ENCODE results near the gene EVA1C. TPM values are rescaled to one million over a fixed set of nuclear protein-coding genes. Genes with fewer than 3 reads are reported as not detected.
"Not testable (repeated sequence)": the region's sequence is repeated elsewhere in the genome, so short reads cannot be mapped to it uniquely, and the experiment has no call there.

Gene EVA1C
- polyA plus RNA-seq, 1 experiment = 9.6 TPM

DNA sequence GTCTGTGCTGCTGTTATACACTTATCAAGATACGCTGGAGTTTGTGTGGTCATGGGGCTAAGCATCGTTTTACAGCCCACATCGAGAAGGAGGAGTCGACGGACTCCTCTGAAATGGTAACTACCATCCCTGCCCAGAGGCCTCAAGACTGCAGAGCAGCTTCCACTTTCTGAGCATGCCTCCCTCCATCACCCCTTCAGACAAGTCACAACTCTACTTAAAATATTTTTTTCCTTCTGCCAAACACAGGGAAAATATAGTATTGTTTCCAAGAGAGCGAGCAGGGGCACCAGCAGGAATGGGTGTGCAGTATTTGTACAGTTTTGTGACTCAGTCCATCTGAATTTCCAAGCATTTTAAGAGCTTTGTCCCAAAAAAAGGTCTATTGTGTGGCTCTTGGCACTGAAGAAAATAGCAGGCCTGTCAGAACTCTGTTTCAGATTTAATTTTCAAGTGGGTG lies 14.1 kb downstream of the EVA1C start:
- Histone ChIP-seq H3K4me3 (ENCODE audit: low read depth, low read length) (no peak overlapping the region), H3K27me3 (ENCODE audit: control insufficient read depth, insufficient read depth, low read length) (no peaks in the 10 kb centered on the region), H3K36me3 (ENCODE audit: control insufficient read depth, insufficient read depth, low read length) (no peaks in the 10 kb centered on the region)
- DNase-seq (ENCODE audit: low read depth) = no peak
- ChIA-PET CTCF (interaction anchor here (1.0 to 1.2 kb wide), 2 partner anchors 12 to 143 kb away, joined by 3 read pairs; no protein-coding TSS in a partner anchor), POLR2A (no interaction called here)
- no peak for TF ChIP-seq CTCF (IDR thresholded peaks at IDR 0.05; ENCODE audit: insufficient read depth, low read depth, low read length)

GRCh38 chr21:32427958-32428623 lies 15.6 kb downstream of the EVA1C start:
- DNase-seq (ENCODE audit: low read depth) = no peak
- Histone ChIP-seq H3K27me3 (ENCODE audit: control insufficient read depth, insufficient read depth, low read length) (no peaks in the 10 kb centered on the region), H3K4me3 (ENCODE audit: low read depth, low read length) (no peak overlapping the region), H3K36me3 (ENCODE audit: control insufficient read depth, insufficient read depth, low read length) (no peaks in the 10 kb centered on the region)
- no peak for TF ChIP-seq CTCF (IDR thresholded peaks at IDR 0.05; ENCODE audit: insufficient read depth, low read depth, low read length)
- ChIA-PET POLR2A (no interaction called here), CTCF (interaction anchor here (1.2 to 2.3 kb wide), 3 partner anchors 13 to 141 kb away, joined by 3 to 8 read pairs (median 5); no protein-coding TSS in a partner anchor)

- H3K4me3 ChIP-seq (ENCODE audit: low read depth, low read length); POLR2A ChIA-PET; H3K27me3 ChIP-seq (ENCODE audit: control insufficient read depth, insufficient read depth, low read length); DNase-seq (ENCODE audit: low read depth); H3K36me3 ChIP-seq (ENCODE audit: control insufficient read depth, insufficient read depth, low read length): not testable (repeated sequence)
- CTCF ChIA-PET = interaction anchor here (1.7 kb wide), 1 partner anchor 10 kb away, joined by 3 read pairs; no protein-coding TSS in a partner anchor
Observed at GRCh38 chr21:32432982-32433660, 20.6 kb downstream of the EVA1C start.

GRCh38 chr21:32437729-32438128 lies 25.2 kb downstream of the EVA1C start:
- H3K27me3 ChIP-seq (ENCODE audit: control insufficient read depth, insufficient read depth, low read length) = no peaks in the 10 kb centered on the region
- H3K36me3 ChIP-seq (ENCODE audit: control insufficient read depth, insufficient read depth, low read length) = no peaks in the 10 kb centered on the region
- ChIA-PET POLR2A (no interaction called here), CTCF (no interaction called here)
- TF ChIP-seq CTCF (IDR thresholded peaks at IDR 0.05; ENCODE audit: insufficient read depth, low read depth, low read length) = no peak
- DNase-seq (ENCODE audit: low read depth) = no peak
- no peak overlapping the region for H3K4me3 ChIP-seq (ENCODE audit: low read depth, low read length)

GRCh38 chr21:32442566-32443318 lies 30.2 kb downstream of the EVA1C start:
- TF ChIP-seq CTCF (IDR thresholded peaks at IDR 0.05; ENCODE audit: insufficient read depth, low read depth, low read length) = no peak
- DNase-seq (ENCODE audit: low read depth) = no peak
- Histone ChIP-seq H3K4me3 (ENCODE audit: low read depth, low read length) (no peak overlapping the region), H3K36me3 (ENCODE audit: control insufficient read depth, insufficient read depth, low read length) (no peaks in the 10 kb centered on the region), H3K27me3 (ENCODE audit: control insufficient read depth, insufficient read depth, low read length) (no peaks in the 10 kb centered on the region)
- POLR2A ChIA-PET = no interaction called here
- CTCF ChIA-PET = interaction anchor here (0.8 to 1.0 kb wide), 2 partner anchors 30 to 127 kb away, joined by 3 read pairs; partner anchors contain the start of gene EVA1C

Measured in BJ (cell line).